ENCODE data around the gene RBM38. TPM values are rescaled to one million over a fixed set of nuclear protein-coding genes. Genes with fewer than 3 reads are reported as not detected.

Gene RBM38
- total and polyA plus RNA-seq, 9 of the 15 experiments (the other 6 are each of a cell fraction or from before 2014, with no cell fraction given), result 0.28 to 82.4 (median 33.2) TPM

GRCh38 chr20:57396212-57396983 is 5.2 kb downstream of the RBM38 start:
- CTCF ChIA-PET (ENCODE audit: low intra/inter-chr PET ratio), result no interaction called here
- Histone ChIP-seq H2AFZ (ENCODE audit: low read depth, low read length) (no peak overlapping the region), H3K4me2 (ENCODE audit: insufficient read depth, low read length) (no peak overlapping the region), H4K20me1 (replicated peaks; ENCODE audit: control insufficient read depth, insufficient read depth, low read length) (peaks cover 62% of the 10 kb centered on the region), H3K9me1 (ENCODE audit: control insufficient read depth, insufficient read depth, low read length) (peaks cover 5% of the 10 kb centered on the region), H3K79me2 (ENCODE audit: control insufficient read depth, insufficient read depth, low read length) (peaks cover 99% of the 10 kb centered on the region), H3K27me3 (ENCODE audit: control insufficient read depth in 2 of 2, insufficient read depth in 2 of 2, low read length in 2 of 2) (no peaks in the 10 kb centered on the region), H3K36me3 (ENCODE audit: control insufficient read depth, insufficient read depth, low read length) (peaks cover 94% of the 10 kb centered on the region), H3K27ac (ENCODE audit: extremely low read depth, low read depth, low read length) (no peak overlapping the region; the same call in 2 of the 3 replicates), H3K9ac (ENCODE audit: insufficient read depth in 1 of 2, low read depth in 2 of 2, low read length in 2 of 2) (peak overlapping the region in 1 of 2 experiments; percentile 60; a peak in 2 of 4 replicates), H3K4me3 (no peak overlapping the region), H3K4me1 (replicated peaks in 1 of 2; ENCODE audit: control insufficient read depth in 2 of 2, insufficient read depth in 2 of 2, low read length in 2 of 2) (peaks cover 14 to 67% of the 10 kb centered on the region in 2 experiments; a peak in 4 of 5 replicates), H3K9me3 (replicated peaks; ENCODE audit: control insufficient read depth, insufficient read depth, low read depth, low read length) (no peaks in the 10 kb centered on the region)
- in situ Hi-C loops (cut with MboI) (loop anchor here (25.0 kb wide), 1 partner anchor 816 kb away; no protein-coding TSS in a partner anchor), intact Hi-C loops (cut with micrococcal nuclease) (no loop called here)
- BruUV-seq (replicated peaks), result no TSS peak
- TF ChIP-seq RAD51 (IDR thresholded peaks at IDR 0.05; ENCODE audit: borderline replicate concordance, low read depth), result no peak
- 0 out of 2 replicates have a peak, but pooled peaks have one; percentile 54 for TF ChIP-seq SMARCA5 (IDR thresholded peaks at IDR 0.05)
- no peak for TF ChIP-seq ZNF121 (CRISPR knock-in tag; conservative IDR thresholded peaks at IDR 0.05)
- TF ChIP-seq POLR2AphosphoS5 (IDR thresholded peaks at IDR 0.05; ENCODE audit: control insufficient read depth, insufficient read depth, low read depth, low read length), result no peak
- TF ChIP-seq SNRNP70 (optimal IDR thresholded peaks at IDR 0.05; ENCODE audit: low read depth, low read length), result no peak
- DNase-seq (ENCODE audit: extremely low read depth in 1 of 4, low spot score in 3 of 4) (no peak), FAIRE-seq (peak; percentile 55), ATAC-seq (no peak)
- POLR2A ChIA-PET, result interaction anchor here (0.5 to 1.8 kb wide), 5 partner anchors 10 to 1813 kb away, joined by 3 to 8 read pairs (median 4); no protein-coding TSS in a partner anchor
- WGBS (ENCODE audit: insufficient coverage, low coverage, missing lambda C conversion rate), result 85% methylated on average over 16 of the region's 16 CpGs
